ENCODE measurements around the gene KCNS3. TPM values are rescaled to one million over a fixed set of nuclear protein-coding genes. Genes with fewer than 3 reads are reported as not detected.

Gene KCNS3
- total RNA-seq, 1 donor from 2014 or later, result 5.5 TPM

GRCh38 chr2:17863539-17863938 lies 14.9 kb upstream of the KCNS3 start:
- no peaks in the 10 kb centered on the region for H3K4me1 Mint-ChIP-seq (ENCODE audit: low read depth, unreplicated experiment)
- peaks cover 7% of the 10 kb centered on the region for H3K27me3 Mint-ChIP-seq (ENCODE audit: unreplicated experiment)
- DNase-seq, result no peak
- H3K4me3 Mint-ChIP-seq (ENCODE audit: unreplicated experiment), result no peak overlapping the region
- H3K27ac Mint-ChIP-seq (ENCODE audit: unreplicated experiment), result no peak overlapping the region
- H3K36me3 Mint-ChIP-seq (ENCODE audit: unreplicated experiment), result no peaks in the 10 kb centered on the region
- no peak for TF ChIP-seq CTCF (IDR thresholded peaks at IDR 0.05; ENCODE audit: partially characterized antibody, unreplicated experiment)
- H3K9me3 Mint-ChIP-seq (ENCODE audit: unreplicated experiment), result peaks cover 2% of the 10 kb centered on the region

- Mint-ChIP-seq H3K27ac (ENCODE audit: unreplicated experiment) (no peak overlapping the region), H3K4me1 (ENCODE audit: low read depth, unreplicated experiment) (no peaks in the 10 kb centered on the region), H3K9me3 (ENCODE audit: unreplicated experiment) (no peaks in the 10 kb centered on the region), H3K4me3 (ENCODE audit: unreplicated experiment) (no peak overlapping the region), H3K36me3 (ENCODE audit: unreplicated experiment) (no peaks in the 10 kb centered on the region), H3K27me3 (ENCODE audit: unreplicated experiment) (peaks cover 7% of the 10 kb centered on the region)
- no peak for TF ChIP-seq CTCF (IDR thresholded peaks at IDR 0.05; ENCODE audit: partially characterized antibody, unreplicated experiment)
- no peak for DNase-seq
These were observed 13.8 kb upstream of the KCNS3 start for GRCh38 chr2:17864676-17865075.

- no peak for DNase-seq
- no peak for TF ChIP-seq CTCF (IDR thresholded peaks at IDR 0.05; ENCODE audit: partially characterized antibody, unreplicated experiment)
- no peaks in the 10 kb centered on the region for H3K9me3 Mint-ChIP-seq (ENCODE audit: unreplicated experiment)
- H3K4me3 Mint-ChIP-seq (ENCODE audit: unreplicated experiment), result no peak overlapping the region
- no peaks in the 10 kb centered on the region for H3K4me1 Mint-ChIP-seq (ENCODE audit: low read depth, unreplicated experiment)
- H3K36me3 Mint-ChIP-seq (ENCODE audit: unreplicated experiment), result no peaks in the 10 kb centered on the region
- H3K27me3 Mint-ChIP-seq (ENCODE audit: unreplicated experiment), result no peaks in the 10 kb centered on the region
- no peak overlapping the region for H3K27ac Mint-ChIP-seq (ENCODE audit: unreplicated experiment)
These were observed 11.3 kb upstream of the KCNS3 start for GRCh38 chr2:17867133-17867532.

- no peak overlapping the region for H3K4me3 Mint-ChIP-seq (ENCODE audit: unreplicated experiment)
- no peak overlapping the region for H3K27ac Mint-ChIP-seq (ENCODE audit: unreplicated experiment)
- no peaks in the 10 kb centered on the region for H3K4me1 Mint-ChIP-seq (ENCODE audit: low read depth, unreplicated experiment)
- H3K36me3 Mint-ChIP-seq (ENCODE audit: unreplicated experiment), result no peaks in the 10 kb centered on the region
- DNase-seq, result no peak
- no peak for TF ChIP-seq CTCF (IDR thresholded peaks at IDR 0.05; ENCODE audit: partially characterized antibody, unreplicated experiment)
- peaks cover 2% of the 10 kb centered on the region for H3K9me3 Mint-ChIP-seq (ENCODE audit: unreplicated experiment)
- no peaks in the 10 kb centered on the region for H3K27me3 Mint-ChIP-seq (ENCODE audit: unreplicated experiment)
These were observed 9.3 kb upstream of the KCNS3 start for GRCh38 chr2:17869128-17869527.

- no peak for DNase-seq
- H3K4me1 Mint-ChIP-seq (ENCODE audit: low read depth, unreplicated experiment), result no peaks in the 10 kb centered on the region
- no peaks in the 10 kb centered on the region for H3K36me3 Mint-ChIP-seq (ENCODE audit: unreplicated experiment)
- H3K27ac Mint-ChIP-seq (ENCODE audit: unreplicated experiment), result no peak overlapping the region
- no peak overlapping the region for H3K4me3 Mint-ChIP-seq (ENCODE audit: unreplicated experiment)
- no peak for TF ChIP-seq CTCF (IDR thresholded peaks at IDR 0.05; ENCODE audit: partially characterized antibody, unreplicated experiment)
- peaks cover 2% of the 10 kb centered on the region for H3K9me3 Mint-ChIP-seq (ENCODE audit: unreplicated experiment)
- H3K27me3 Mint-ChIP-seq (ENCODE audit: unreplicated experiment), result peaks cover 3% of the 10 kb centered on the region
These were observed 6.8 kb upstream of the KCNS3 start for GRCh38 chr2:17871639-17872038.
